K562 (cell line): ENCODE measurements around the gene OR5B21. TPM values are rescaled to one million over a fixed set of nuclear protein-coding genes. Genes with fewer than 3 reads are reported as not detected.

ENCODE experiments used
- ATAC-seq: fragments of 200-7000 bp; cut with Tn5 transposase; 3 replicates; pipeline ENCODE4 v1.9.1; 2020; ENCODE audit warnings: moderate library complexity
- BruUV-seq: library from RNA; stranded (reverse); fragments of 400-500 nt; replicated peaks from 2 replicates; lab custom pipeline; 2021; lab: Mats Ljungman, UMichigan
- CTCF ChIA-PET: fragments of 300-600 bp; formaldehyde crosslinking; extraction: SDS; loops from one replicate; lab custom pipeline; 2021; ENCODE audit warnings: low intra/inter-chr PET ratio; lab: Yijun Ruan, JAX
- POLR2A ChIA-PET: fragments of 300-600, 350-650 bp; sonication (Branson Sonifier 250); formaldehyde crosslinking; extraction: SDS; loops from one replicate; lab custom pipeline; 2021; ENCODE audit warnings: antibody characterized with exemption, inconsistent platforms; lab: Yijun Ruan, JAX
- DNase-seq, 4 experiments: peaks; one replicate each; pipeline versions ENCODE4 v3.0.0 to v3.0.0-alpha.2; 2011 to 2018; ENCODE audit warnings: low spot score in 3 of 4, mixed read lengths in 3 of 4; ENCODE audit errors: extremely low read depth in 1 of 4
- FAIRE-seq: peaks from 2 replicates; lab custom pipeline; 2011; peaks lifted over from hg19 to GRCh38; lab: Jason Lieb, UNC
- H2AFZ ChIP-seq: 2 replicates; pipeline ENCODE4 v1.6.0; 2011; ENCODE audit warnings: low read depth, low read length, control low read depth, inconsistent platforms
- H3K27ac ChIP-seq: fragments of 200-600 bp; 3 replicates; pipeline ENCODE4 v1.8.0; 2011; ENCODE audit warnings: low read depth, mild to moderate bottlenecking, control low read depth, inconsistent platforms, low read length, moderate library complexity, mixed read lengths; ENCODE audit errors: extremely low read depth
- H3K27me3 ChIP-seq, 2 experiments: fragments of 300-600 bp in 1 of 2; 2 replicates in 1 of 2; 3 replicates in 1 of 2; pipeline versions ENCODE4 v1.6.0 to v1.8.0; 2011; ENCODE audit warnings: inconsistent platforms in 2 of 2, low read length in 2 of 2, mild to moderate bottlenecking in 1 of 2, mixed read lengths in 1 of 2, moderate library complexity in 1 of 2; ENCODE audit not compliant: control insufficient read depth in 2 of 2, insufficient read depth in 2 of 2
- H3K36me3 ChIP-seq: fragments of 300-600 bp; 3 replicates; pipeline ENCODE4 v1.8.0; 2011; ENCODE audit warnings: mild to moderate bottlenecking, low read length, inconsistent platforms; ENCODE audit not compliant: control insufficient read depth, insufficient read depth
- H3K4me1 ChIP-seq, 2 experiments: fragments of 200-600 bp in 1 of 2; replicated peaks in 1 of 2; 2 replicates in 1 of 2; 3 replicates in 1 of 2; pipeline versions ENCODE4 v1.5.1 to v1.8.0; 2011; ENCODE audit warnings: inconsistent platforms in 2 of 2, low read length in 2 of 2, mild to moderate bottlenecking in 1 of 2, mixed read lengths in 1 of 2, moderate library complexity in 1 of 2; ENCODE audit not compliant: control insufficient read depth in 2 of 2, insufficient read depth in 2 of 2
- H3K4me2 ChIP-seq: 2 replicates; pipeline ENCODE4 v1.6.1; 2011; ENCODE audit warnings: low read length, control low read depth, inconsistent platforms, mixed read lengths; ENCODE audit not compliant: insufficient read depth
- H3K4me3 ChIP-seq: fragments of 200-600 bp; sonication (generic), shearing (Covaris generic); 2 replicates; pipeline ENCODE4 v1.5.1; 2016; ENCODE audit warnings: control low read depth, inconsistent platforms
- H3K79me2 ChIP-seq: fragments of 200-600 bp; 3 replicates; pipeline ENCODE4 v1.8.0; 2011; ENCODE audit warnings: low read length, inconsistent platforms; ENCODE audit not compliant: control insufficient read depth, insufficient read depth
- H3K9ac ChIP-seq, 2 experiments: 2 replicates each; pipeline versions ENCODE4 v1.6.0 to v1.6.1; 2011; ENCODE audit warnings: low read depth in 2 of 2, low read length in 2 of 2, control low read depth in 1 of 2, inconsistent platforms in 1 of 2, mild to moderate bottlenecking in 1 of 2, mixed read lengths in 1 of 2; ENCODE audit not compliant: insufficient read depth in 1 of 2
- H3K9me1 ChIP-seq: one replicate; pipeline ENCODE4 v1.6.0; 2011; ENCODE audit warnings: inconsistent platforms, mild to moderate bottlenecking, low read length, moderate library complexity; ENCODE audit not compliant: control insufficient read depth, insufficient read depth
- H3K9me3 ChIP-seq: replicated peaks from 2 replicates; pipeline ENCODE4 v1.5.1; 2011; ENCODE audit warnings: low read depth, low read length, inconsistent platforms; ENCODE audit not compliant: control insufficient read depth, insufficient read depth
- H4K20me1 ChIP-seq: replicated peaks from 2 replicates; pipeline ENCODE4 v1.6.1; 2011; ENCODE audit warnings: low read length, inconsistent platforms, mixed read lengths; ENCODE audit not compliant: control insufficient read depth, insufficient read depth
- ADNP ChIP-seq: fragments of 200-800 bp; sonication (Bioruptor generic); IDR thresholded peaks from 2 replicates; pipeline ENCODE4 v1.6.1; 2016; ENCODE audit warnings: missing genetic modification characterization, missing compliant biosample characterization
- CHCHD3 ChIP-seq: fragments of 250-450 bp; sonication (Bioruptor Pico); IDR thresholded peaks from 2 replicates; pipeline ENCODE4 v2.1.2; 2022; ENCODE audit warnings: mild to moderate bottlenecking
- EP300 ChIP-seq: IDR thresholded peaks from 2 replicates; pipeline ENCODE4 v1.6.1; 2012; ENCODE audit warnings: low read length, improper control_type of control experiment
- FOXK2 ChIP-seq, 2 experiments: fragments of 450-650 bp; IDR thresholded peaks in 1 of 2; conservative IDR thresholded peaks in 1 of 2; 2 replicates each; pipeline ENCODE4 v1.6.1; 2016; ENCODE audit warnings: low read depth in 2 of 2, mild to moderate bottlenecking in 1 of 2
- HIVEP1 ChIP-seq: fragments of 250-450 bp; sonication (Bioruptor Pico); IDR thresholded peaks from 2 replicates; pipeline ENCODE4 v1.4.0; 2020; ENCODE audit warnings: mild to moderate bottlenecking
- JUND ChIP-seq, 2 experiments: IDR thresholded peaks; 2 replicates in 1 of 2; 3 replicates in 1 of 2; pipeline ENCODE4 v1.6.1; 2011; ENCODE audit warnings: borderline replicate concordance in 2 of 2, low read depth in 2 of 2, low read length in 2 of 2, improper control_type of control experiment in 1 of 2, missing biosample characterization in 1 of 2, missing genetic modification characterization in 1 of 2, missing genetic modification reagents in 1 of 2
- KAT7 ChIP-seq: sonication (generic); formaldehyde crosslinking; IDR thresholded peaks from 2 replicates; pipeline ENCODE4 v1.8.0; 2022; ENCODE audit warnings: missing genetic modification reagents, mild to moderate bottlenecking, borderline replicate concordance
- ZNF134 ChIP-seq: fragments of 250-450 bp; sonication (Bioruptor Pico); conservative IDR thresholded peaks from 2 replicates; pipeline ENCODE4 v1.4.0; 2020
- ZNF217 ChIP-seq: sonication (generic); formaldehyde crosslinking; IDR thresholded peaks from 2 replicates; pipeline ENCODE4 v1.8.0; 2022; ENCODE audit warnings: mild to moderate bottlenecking, missing genetic modification reagents
- WGBS: fragments of 100-300 bp; shearing (Covaris generic); methylation state at CpG from one replicate; pipeline ENCODE4 v1.1.6; 2016; ENCODE audit warnings: low coverage, mixed read lengths; ENCODE audit not compliant: insufficient coverage; ENCODE audit errors: missing lambda C conversion rate; 5-methylcytosine and 5-hydroxymethylcytosine counted together
- in situ Hi-C: fragments of 300-500 bp; cut with MboI; formaldehyde crosslinking; loops from 4 replicates; pipeline ENCODE4 v1.15.0; 2018; ENCODE audit warnings: inconsistent platforms, mixed read lengths
- intact Hi-C: fragments of 100-400 bp; cut with micrococcal nuclease; formaldehyde crosslinking; loops from 2 replicates; pipeline ENCODE4 v1.14.2; 2022
- polyA plus RNA-seq, 8 experiments: library from polyadenylated mRNA; depleted of rRNA in 4 of 8; stranded (reverse) in 5 of 8; unstranded in 3 of 8; fragments of >200 nt; fragmentation: Nextera tagmentation in 2 of 8; fragmentation: Illumina TruSeq in 1 of 8; extraction: Ambion mirVana in 2 of 8; extraction: Trizol in 1 of 8; gene quantifications; 2 replicates each; pipeline versions ENCODE4 v1.2.1 to v1.2.3, GENCODE V29; 2011 to 2014; ENCODE audit warnings: inconsistent platforms in 1 of 8, missing spikeins in 1 of 8
- total RNA-seq, 7 experiments: library from RNA; depleted of rRNA in 6 of 7; stranded (reverse); fragments of >200 nt in 6 of 7; fragmentation: Illumina TruSeq in 2 of 7; extraction: Trizol in 2 of 7; gene quantifications; 2 replicates each; pipeline versions ENCODE4 v1.2.1 to v1.2.3, GENCODE V29; 2011 to 2021; ENCODE audit warnings: low replicate concordance in 1 of 7
- TF ChIP-seq, protein P1 (sequence below): sonication (generic); formaldehyde crosslinking; IDR thresholded peaks from 2 replicates; pipeline ENCODE4 v1.8.1; 2022; ENCODE audit warnings: missing genetic modification reagents
- TF ChIP-seq, protein P2 (sequence below): fragments of 200-800 bp; sonication (Bioruptor generic); IDR thresholded peaks from 2 replicates; pipeline ENCODE4 v1.6.1; 2017; ENCODE audit warnings: missing genetic modification characterization, missing compliant biosample characterization
- TF ChIP-seq, protein P3 (sequence below), 2 experiments: fragments of 200-800 bp in 1 of 2; sonication (Bioruptor generic) in 1 of 2; sonication (generic) in 1 of 2; formaldehyde crosslinking in 1 of 2; IDR thresholded peaks in 1 of 2; conservative IDR thresholded peaks in 1 of 2; 2 replicates each; pipeline versions ENCODE4 v1.5.0 to v1.6.1; 2016 to 2020; ENCODE audit warnings: missing compliant biosample characterization in 1 of 2, missing genetic modification characterization in 1 of 2, missing genetic modification reagents in 1 of 2
- TF ChIP-seq, protein P4 (sequence below): sonication (generic); formaldehyde crosslinking; IDR thresholded peaks from 2 replicates; pipeline ENCODE4 v1.8.0; 2023; ENCODE audit warnings: mild to moderate bottlenecking, missing genetic modification reagents

OR5B21 gene
- total and polyA plus RNA-seq, 9 of the 15 experiments (the other 6 are each of a cell fraction or from before 2014, with no cell fraction given): not detected

DNA sequence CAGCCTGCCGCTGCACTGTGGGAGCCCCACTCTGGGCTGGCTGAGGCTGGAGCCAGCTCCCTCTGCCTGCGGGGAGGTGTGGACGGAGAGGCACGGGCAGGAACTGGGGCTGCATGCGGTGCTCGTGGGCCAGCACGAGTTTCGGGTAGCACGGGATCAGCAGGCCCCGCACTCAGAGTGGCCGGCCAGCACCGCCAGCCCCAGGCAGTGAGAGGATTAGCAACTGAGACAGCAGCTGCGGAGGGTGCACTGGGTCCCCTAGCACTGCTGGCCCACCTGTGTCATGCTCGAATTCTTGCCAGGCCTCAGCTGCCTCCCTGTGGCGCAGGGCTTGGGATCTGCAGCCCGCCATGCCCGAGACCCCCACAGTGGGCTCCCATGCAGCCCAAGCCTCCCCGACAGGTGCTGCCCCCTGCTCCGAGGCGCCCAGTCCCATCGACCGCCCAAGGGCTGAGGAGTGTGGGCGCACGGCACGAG, 24.0 kb upstream of the OR5B21 start:
- Histone ChIP-seq H3K4me2 (no peak overlapping the region), H3K79me2 (no peaks in the 10 kb centered on the region), H3K4me3 (no peak overlapping the region), H3K4me1 (no peaks in the 10 kb centered on the region; a peak in 1 of 5 replicates), H3K27me3 (peaks cover 0 to 5% of the 10 kb centered on the region in 2 experiments; a peak in 1 of 5 replicates), H4K20me1 (no peaks in the 10 kb centered on the region), H3K27ac (no peak overlapping the region), H2AFZ (no peak overlapping the region), H3K9me3 (no peaks in the 10 kb centered on the region), H3K9me1 (no peaks in the 10 kb centered on the region), H3K36me3 (no peaks in the 10 kb centered on the region), H3K9ac (no peak overlapping the region)
- FAIRE-seq (no peak), ATAC-seq (no peak), DNase-seq (no peak)
- ChIA-PET CTCF (interaction anchor here (0.6 kb wide), 1 partner anchor 11 kb away, joined by 4 read pairs; no protein-coding TSS in a partner anchor), POLR2A (interaction anchor here (0.7 kb wide), 1 partner anchor 12 kb away, joined by 4 read pairs; no protein-coding TSS in a partner anchor)
- intact Hi-C loops: no loop called here
- no TSS peak for BruUV-seq
- in situ Hi-C loops: no loop called here
- 23% methylated on average over 14 of the region's 25 CpGs for WGBS
- TF ChIP-seq ZNF217 (no peak), KAT7 (no peak), FOXK2 (conservative IDR thresholded peaks at IDR 0.05 in 1 of 2, IDR thresholded peaks at IDR 0.05 in 1 of 2; ENCODE audit: low read depth in 2 of 2) (no peak), CHCHD3 (no peak), ZNF134 (CRISPR knock-in tag) (no peak), EP300 (no peak), HIVEP1 (CRISPR knock-in tag) (no peak), ADNP (tag) (no peak), JUND (IDR thresholded peaks at IDR 0.05; ENCODE audit: borderline replicate concordance, low read depth, low read length) (no peak), JUND (tag; IDR thresholded peaks at IDR 0.05; ENCODE audit: borderline replicate concordance, low read depth, low read length) (no peak)
- TF ChIP-seq, protein P1, sequence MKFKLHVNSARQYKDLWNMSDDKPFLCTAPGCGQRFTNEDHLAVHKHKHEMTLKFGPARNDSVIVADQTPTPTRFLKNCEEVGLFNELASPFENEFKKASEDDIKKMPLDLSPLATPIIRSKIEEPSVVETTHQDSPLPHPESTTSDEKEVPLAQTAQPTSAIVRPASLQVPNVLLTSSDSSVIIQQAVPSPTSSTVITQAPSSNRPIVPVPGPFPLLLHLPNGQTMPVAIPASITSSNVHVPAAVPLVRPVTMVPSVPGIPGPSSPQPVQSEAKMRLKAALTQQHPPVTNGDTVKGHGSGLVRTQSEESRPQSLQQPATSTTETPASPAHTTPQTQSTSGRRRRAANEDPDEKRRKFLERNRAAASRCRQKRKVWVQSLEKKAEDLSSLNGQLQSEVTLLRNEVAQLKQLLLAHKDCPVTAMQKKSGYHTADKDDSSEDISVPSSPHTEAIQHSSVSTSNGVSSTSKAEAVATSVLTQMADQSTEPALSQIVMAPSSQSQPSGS: no peak
- TF ChIP-seq, protein P2, sequence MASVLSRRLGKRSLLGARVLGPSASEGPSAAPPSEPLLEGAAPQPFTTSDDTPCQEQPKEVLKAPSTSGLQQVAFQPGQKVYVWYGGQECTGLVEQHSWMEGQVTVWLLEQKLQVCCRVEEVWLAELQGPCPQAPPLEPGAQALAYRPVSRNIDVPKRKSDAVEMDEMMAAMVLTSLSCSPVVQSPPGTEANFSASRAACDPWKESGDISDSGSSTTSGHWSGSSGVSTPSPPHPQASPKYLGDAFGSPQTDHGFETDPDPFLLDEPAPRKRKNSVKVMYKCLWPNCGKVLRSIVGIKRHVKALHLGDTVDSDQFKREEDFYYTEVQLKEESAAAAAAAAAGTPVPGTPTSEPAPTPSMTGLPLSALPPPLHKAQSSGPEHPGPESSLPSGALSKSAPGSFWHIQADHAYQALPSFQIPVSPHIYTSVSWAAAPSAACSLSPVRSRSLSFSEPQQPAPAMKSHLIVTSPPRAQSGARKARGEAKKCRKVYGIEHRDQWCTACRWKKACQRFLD (CRISPR knock-in tag): no peak
- TF ChIP-seq, protein P3, sequence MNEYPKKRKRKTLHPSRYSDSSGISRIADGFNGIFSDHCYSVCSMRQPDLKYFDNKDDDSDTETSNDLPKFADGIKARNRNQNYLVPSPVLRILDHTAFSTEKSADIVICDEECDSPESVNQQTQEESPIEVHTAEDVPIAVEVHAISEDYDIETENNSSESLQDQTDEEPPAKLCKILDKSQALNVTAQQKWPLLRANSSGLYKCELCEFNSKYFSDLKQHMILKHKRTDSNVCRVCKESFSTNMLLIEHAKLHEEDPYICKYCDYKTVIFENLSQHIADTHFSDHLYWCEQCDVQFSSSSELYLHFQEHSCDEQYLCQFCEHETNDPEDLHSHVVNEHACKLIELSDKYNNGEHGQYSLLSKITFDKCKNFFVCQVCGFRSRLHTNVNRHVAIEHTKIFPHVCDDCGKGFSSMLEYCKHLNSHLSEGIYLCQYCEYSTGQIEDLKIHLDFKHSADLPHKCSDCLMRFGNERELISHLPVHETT (CRISPR knock-in tag; conservative IDR thresholded peaks at IDR 0.05 in 1 of 2, IDR thresholded peaks at IDR 0.05 in 1 of 2): no peak
- TF ChIP-seq, protein P4, sequence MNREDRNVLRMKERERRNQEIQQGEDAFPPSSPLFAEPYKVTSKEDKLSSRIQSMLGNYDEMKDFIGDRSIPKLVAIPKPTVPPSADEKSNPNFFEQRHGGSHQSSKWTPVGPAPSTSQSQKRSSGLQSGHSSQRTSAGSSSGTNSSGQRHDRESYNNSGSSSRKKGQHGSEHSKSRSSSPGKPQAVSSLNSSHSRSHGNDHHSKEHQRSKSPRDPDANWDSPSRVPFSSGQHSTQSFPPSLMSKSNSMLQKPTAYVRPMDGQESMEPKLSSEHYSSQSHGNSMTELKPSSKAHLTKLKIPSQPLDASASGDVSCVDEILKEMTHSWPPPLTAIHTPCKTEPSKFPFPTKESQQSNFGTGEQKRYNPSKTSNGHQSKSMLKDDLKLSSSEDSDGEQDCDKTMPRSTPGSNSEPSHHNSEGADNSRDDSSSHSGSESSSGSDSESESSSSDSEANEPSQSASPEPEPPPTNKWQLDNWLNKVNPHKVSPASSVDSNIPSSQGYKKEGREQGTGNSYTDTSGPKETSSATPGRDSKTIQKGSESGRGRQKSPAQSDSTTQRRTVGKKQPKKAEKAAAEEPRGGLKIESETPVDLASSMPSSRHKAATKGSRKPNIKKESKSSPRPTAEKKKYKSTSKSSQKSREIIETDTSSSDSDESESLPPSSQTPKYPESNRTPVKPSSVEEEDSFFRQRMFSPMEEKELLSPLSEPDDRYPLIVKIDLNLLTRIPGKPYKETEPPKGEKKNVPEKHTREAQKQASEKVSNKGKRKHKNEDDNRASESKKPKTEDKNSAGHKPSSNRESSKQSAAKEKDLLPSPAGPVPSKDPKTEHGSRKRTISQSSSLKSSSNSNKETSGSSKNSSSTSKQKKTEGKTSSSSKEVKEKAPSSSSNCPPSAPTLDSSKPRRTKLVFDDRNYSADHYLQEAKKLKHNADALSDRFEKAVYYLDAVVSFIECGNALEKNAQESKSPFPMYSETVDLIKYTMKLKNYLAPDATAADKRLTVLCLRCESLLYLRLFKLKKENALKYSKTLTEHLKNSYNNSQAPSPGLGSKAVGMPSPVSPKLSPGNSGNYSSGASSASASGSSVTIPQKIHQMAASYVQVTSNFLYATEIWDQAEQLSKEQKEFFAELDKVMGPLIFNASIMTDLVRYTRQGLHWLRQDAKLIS (CRISPR knock-in tag): no peak
